Endothelial cell of umbilical vein (primary cell): ENCODE measurements around the gene RAD51B. TPM values are rescaled to one million over a fixed set of nuclear protein-coding genes. Genes with fewer than 3 reads are reported as not detected.

ENCODE experiments used
- BruUV-seq: library from RNA; stranded (reverse); fragments of 400-500 nt; replicated peaks from 2 replicates; lab custom pipeline; 2021; lab: Mats Ljungman, UMichigan
- CTCF ChIA-PET: fragments of 300-600, 350-600 bp; sonication (Branson Sonifier 250); formaldehyde crosslinking; loops from one replicate; lab custom pipeline; 2021; ENCODE audit warnings: antibody characterized with exemption, inconsistent platforms; lab: Charles Lee
- POLR2A ChIA-PET: fragments of 300-600, 350-600 bp; sonication (Branson Sonifier 250); formaldehyde crosslinking; loops from one replicate; lab custom pipeline; 2021; ENCODE audit warnings: antibody characterized with exemption, inconsistent platforms; lab: Charles Lee
- DNase-seq: peaks from one replicate; pipeline ENCODE4 v3.0.0-alpha.2; 2011; ENCODE audit warnings: low read depth, low spot score
- FAIRE-seq: peaks from 2 replicates; lab custom pipeline; 2011; peaks lifted over from hg19 to GRCh38; lab: Jason Lieb, UNC
- H2AFZ ChIP-seq: 2 replicates; pipeline ENCODE4 v1.6.0; 2012; ENCODE audit warnings: low read depth, low read length, control low read depth, inconsistent platforms
- H3K27ac ChIP-seq: 2 replicates; pipeline ENCODE4 v1.5.1; 2011; ENCODE audit warnings: low read depth, mild to moderate bottlenecking, control low read depth, low read length, moderate library complexity; ENCODE audit not compliant: insufficient read depth
- H3K27me3 ChIP-seq, 2 experiments: 2 replicates each; pipeline versions ENCODE4 v1.6.0 to v1.6.1; 2011; ENCODE audit warnings: low read length in 2 of 2, mixed read lengths in 1 of 2; ENCODE audit not compliant: control insufficient read depth in 2 of 2, insufficient read depth in 2 of 2
- H3K36me3 ChIP-seq, 2 experiments: 2 replicates in 1 of 2; 3 replicates in 1 of 2; pipeline ENCODE4 v1.5.1; 2011; ENCODE audit warnings: low read length in 2 of 2, mild to moderate bottlenecking in 1 of 2, moderate library complexity in 1 of 2; ENCODE audit not compliant: control insufficient read depth in 2 of 2, insufficient read depth in 2 of 2; ENCODE audit errors: extremely low read depth in 1 of 2
- H3K4me1 ChIP-seq: 3 replicates; pipeline ENCODE4 v1.5.1; 2011; ENCODE audit warnings: mild to moderate bottlenecking, low read length; ENCODE audit not compliant: control insufficient read depth, insufficient read depth; ENCODE audit errors: extremely low read depth
- H3K4me2 ChIP-seq: 2 replicates; pipeline ENCODE4 v1.6.1; 2011; ENCODE audit warnings: low read length, control low read depth, mixed read lengths; ENCODE audit not compliant: insufficient read depth
- H3K4me3 ChIP-seq, 3 experiments: fragments of 200-600 bp in 1 of 3; sonication (generic), shearing (Covaris generic) in 1 of 3; replicated peaks in 1 of 3; 2 replicates each; pipeline ENCODE4 v1.5.1; 2011 to 2016; ENCODE audit warnings: control low read depth in 3 of 3, low read length in 3 of 3, mild to moderate bottlenecking in 2 of 3, inconsistent platforms in 1 of 3, low read depth in 1 of 3, moderate library complexity in 1 of 3; ENCODE audit not compliant: insufficient read depth in 1 of 3
- H3K79me2 ChIP-seq: 2 replicates; pipeline ENCODE4 v1.6.0; 2012; ENCODE audit warnings: low read length, inconsistent platforms; ENCODE audit not compliant: control insufficient read depth, insufficient read depth
- H3K9ac ChIP-seq: replicated peaks from 2 replicates; pipeline ENCODE3; 2011; ENCODE audit warnings: low read length, control low read depth; ENCODE audit not compliant: insufficient read depth; ENCODE audit errors: extremely low read depth
- H3K9me1 ChIP-seq: replicated peaks from 3 replicates; pipeline ENCODE4 v1.6.0; 2011; ENCODE audit warnings: mild to moderate bottlenecking, low read length; ENCODE audit not compliant: control insufficient read depth, insufficient read depth; ENCODE audit errors: extremely low read depth
- H3K9me3 ChIP-seq: replicated peaks from 2 replicates; pipeline ENCODE4 v1.5.1; 2012; ENCODE audit warnings: low read length, inconsistent platforms; ENCODE audit not compliant: control insufficient read depth, insufficient read depth
- H4K20me1 ChIP-seq: replicated peaks from 2 replicates; pipeline ENCODE3; 2011; ENCODE audit warnings: mild to moderate bottlenecking, low read length; ENCODE audit not compliant: control insufficient read depth, insufficient read depth; ENCODE audit errors: extremely low read depth
- CTCF ChIP-seq, 2 donors: IDR thresholded peaks; 1 replicate in 1 of 2; 2 replicates in 1 of 2; pipeline ENCODE4 v1.5.1; 2011; ENCODE audit warnings: low read length in 2 of 2, mild to moderate bottlenecking in 2 of 2, moderate library complexity in 2 of 2, control low read depth in 1 of 2, inconsistent platforms in 1 of 2, low read depth in 1 of 2; ENCODE audit not compliant: insufficient read depth in 1 of 2; ENCODE audit errors: extremely low read depth in 1 of 2
- EZH2 ChIP-seq: IDR thresholded peaks from 2 replicates; pipeline ENCODE4 v1.6.1; 2012; ENCODE audit warnings: borderline replicate concordance, low read depth, mild to moderate bottlenecking, moderate library complexity, low read length, inconsistent platforms; ENCODE audit not compliant: severe bottlenecking
- FOS ChIP-seq: IDR thresholded peaks from 2 replicates; pipeline ENCODE4 v1.6.1; 2011; ENCODE audit warnings: mild to moderate bottlenecking, low read length, moderate library complexity, borderline replicate concordance; ENCODE audit not compliant: insufficient read depth
- GATA2 ChIP-seq: IDR thresholded peaks from 2 replicates; pipeline ENCODE4 v1.7.0; 2011; ENCODE audit warnings: low read depth, mild to moderate bottlenecking, moderate library complexity, mixed read lengths, low read length; ENCODE audit not compliant: insufficient read length, insufficient read depth
- JUN ChIP-seq: IDR thresholded peaks from 2 replicates; pipeline ENCODE4 v1.6.1; 2011; ENCODE audit warnings: borderline replicate concordance, low read depth; ENCODE audit not compliant: insufficient read length, insufficient read depth
- MAX ChIP-seq: IDR thresholded peaks from 2 replicates; pipeline ENCODE4 v1.6.1; 2011; ENCODE audit not compliant: insufficient read depth, insufficient read length
- MYC ChIP-seq: IDR thresholded peaks from one replicate; pipeline ENCODE4 v1.6.1; 2011; ENCODE audit warnings: mild to moderate bottlenecking, low read depth, low read length
- POLR2A ChIP-seq: IDR thresholded peaks from 2 replicates; pipeline ENCODE4 v1.6.1; 2012; ENCODE audit warnings: low read depth, mild to moderate bottlenecking, control low read depth, low read length
- POLR2AphosphoS5 ChIP-seq: IDR thresholded peaks from 2 replicates; pipeline ENCODE4 v1.6.1; 2012; ENCODE audit warnings: low read depth, mild to moderate bottlenecking, control low read depth, low read length, moderate library complexity; ENCODE audit not compliant: insufficient read depth
- dilution Hi-C: fragments of 300-500 bp; cut with MboI; formaldehyde crosslinking; loops from one replicate; pipeline ENCODE4 v1.15.0; 2019; ENCODE audit warnings: low sequenced_read_pairs; ENCODE audit not compliant: extremely low pct_ligation_motif_present
- intact Hi-C: fragments of 100-400 bp; cut with micrococcal nuclease; formaldehyde crosslinking; loops from one replicate; pipeline ENCODE4 v1.10.0; 2022
- polyA plus RNA-seq, 4 experiments: library from polyadenylated mRNA; depleted of rRNA in 3 of 4; stranded (reverse) in 3 of 4; unstranded in 1 of 4; fragments of >200 nt; gene quantifications; 2 replicates each; pipeline versions ENCODE4 v1.2.1 to v1.2.3, GENCODE V29; 2011 to 2012; ENCODE audit warnings: missing spikeins in 1 of 4
- total RNA-seq: library from RNA; stranded (reverse); gene quantifications from 2 replicates; pipeline ENCODE4 v1.2.3, GENCODE V29; 2021

RAD51B gene
- total and polyA plus RNA-seq, 2 donors (not counting 3 experiments of a cell fraction or from before 2014, with no cell fraction given), result 3.9 to 19.0 TPM

GRCh38 chr14:68669603-68670358 is 850.2 kb downstream of the RAD51B start:
- DNase-seq, result no peak
- Histone ChIP-seq H3K9me3 (no peaks in the 10 kb centered on the region), H3K9ac (no peak overlapping the region), H3K79me2 (no peaks in the 10 kb centered on the region), H2AFZ (no peak overlapping the region), H3K9me1 (no peaks in the 10 kb centered on the region), H3K4me2 (no peak overlapping the region), H3K27me3 (no peaks in the 10 kb centered on the region), H3K4me3 (no peak overlapping the region), H3K4me1 (peaks cover 16% of the 10 kb centered on the region), H4K20me1 (no peaks in the 10 kb centered on the region), H3K27ac (no peak overlapping the region), H3K36me3 (no peaks in the 10 kb centered on the region)
- no TSS peak for BruUV-seq
- intact Hi-C loops, result no loop called here
- ChIA-PET CTCF (no interaction called here), POLR2A (no interaction called here)
- dilution Hi-C loops, result no loop called here
- no peak for TF ChIP-seq FOS
- TF ChIP-seq CTCF (IDR thresholded peaks at IDR 0.05; ENCODE audit: extremely low read depth in 1 of 2, insufficient read depth in 1 of 2, low read depth in 1 of 2, low read length in 2 of 2), result no peak
- TF ChIP-seq POLR2AphosphoS5, result no peak
- no peak for TF ChIP-seq EZH2
- TF ChIP-seq JUN, result no peak
- no peak for TF ChIP-seq POLR2A
- no peak for TF ChIP-seq MYC
- TF ChIP-seq GATA2, result no peak
- no peak for TF ChIP-seq MAX
- no peak for FAIRE-seq
